Right renal pelvis (tissue), 4 donors: ENCODE measurements around the gene DNAJB12. TPM values are rescaled to one million over a fixed set of nuclear protein-coding genes. Genes with fewer than 3 reads are reported as not detected.
A peak's percentile ranks its signal among the peaks of the same experiment; 100 is the strongest.
"Not testable (repeated sequence)": the region's sequence is repeated elsewhere in the genome, so short reads cannot be mapped to it uniquely, and the experiment has no call there.

Experiments
- DNase-seq, 4 donors: peaks; one replicate each; pipeline ENCODE4 v3.0.0-alpha.2; 2013; ENCODE audit warnings: low read depth in 4 of 4, low spot score in 3 of 4, missing footprints in 1 of 4
- polyA plus RNA-seq, 4 donors: library from polyadenylated mRNA; unstranded; fragments of 120-200 nt; gene quantifications; one replicate each; pipeline ENCODE4 v1.2.1, GENCODE V29; 2013; ENCODE audit not compliant: insufficient read length in 4 of 4

The DNAJB12 gene
- polyA plus RNA-seq, 4 donors = 33.1 to 39.4 (median 36.9) TPM

DNA sequence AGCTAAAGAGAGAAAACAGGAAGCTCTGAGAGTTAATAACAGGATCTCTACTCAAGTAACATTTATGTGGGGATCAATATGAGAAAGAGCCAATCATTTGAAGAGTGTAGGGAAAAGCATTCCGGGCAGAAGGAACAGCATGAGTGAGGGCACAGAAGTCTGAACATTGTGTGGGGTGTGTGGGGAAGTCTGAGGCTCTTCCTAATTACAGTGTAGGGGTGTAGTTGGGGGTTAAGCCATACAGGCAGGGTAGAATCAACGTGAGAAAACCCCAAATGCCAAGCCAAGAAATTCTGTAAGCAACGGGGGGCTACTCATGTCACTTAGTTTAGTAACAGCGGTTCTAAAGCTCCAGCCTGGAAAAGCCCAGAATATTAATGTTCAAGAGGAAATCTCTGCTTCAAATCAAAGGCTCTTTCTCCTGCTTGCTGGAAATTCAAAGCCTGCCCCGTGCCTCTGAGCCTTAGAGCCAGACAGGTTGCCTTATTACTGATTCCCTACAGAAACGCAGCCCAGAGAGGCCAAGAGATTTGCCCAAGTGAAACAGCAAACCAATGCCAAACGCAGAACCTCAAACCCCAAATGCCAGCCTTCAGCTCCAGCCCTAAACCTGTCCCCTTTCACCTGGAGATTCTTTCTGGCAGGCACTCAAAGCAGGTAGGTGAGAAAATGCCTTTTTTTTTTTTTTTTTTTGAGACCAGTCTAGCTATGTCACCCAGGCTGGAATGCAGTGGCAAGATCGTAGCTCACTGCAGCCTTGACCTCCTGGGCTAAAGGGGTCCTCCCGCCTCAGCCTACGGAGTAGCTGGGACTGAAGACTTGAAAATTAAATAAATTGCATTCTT lies 36.1 kb downstream of the DNAJB12 start:
- no peak for DNase-seq

DNA sequence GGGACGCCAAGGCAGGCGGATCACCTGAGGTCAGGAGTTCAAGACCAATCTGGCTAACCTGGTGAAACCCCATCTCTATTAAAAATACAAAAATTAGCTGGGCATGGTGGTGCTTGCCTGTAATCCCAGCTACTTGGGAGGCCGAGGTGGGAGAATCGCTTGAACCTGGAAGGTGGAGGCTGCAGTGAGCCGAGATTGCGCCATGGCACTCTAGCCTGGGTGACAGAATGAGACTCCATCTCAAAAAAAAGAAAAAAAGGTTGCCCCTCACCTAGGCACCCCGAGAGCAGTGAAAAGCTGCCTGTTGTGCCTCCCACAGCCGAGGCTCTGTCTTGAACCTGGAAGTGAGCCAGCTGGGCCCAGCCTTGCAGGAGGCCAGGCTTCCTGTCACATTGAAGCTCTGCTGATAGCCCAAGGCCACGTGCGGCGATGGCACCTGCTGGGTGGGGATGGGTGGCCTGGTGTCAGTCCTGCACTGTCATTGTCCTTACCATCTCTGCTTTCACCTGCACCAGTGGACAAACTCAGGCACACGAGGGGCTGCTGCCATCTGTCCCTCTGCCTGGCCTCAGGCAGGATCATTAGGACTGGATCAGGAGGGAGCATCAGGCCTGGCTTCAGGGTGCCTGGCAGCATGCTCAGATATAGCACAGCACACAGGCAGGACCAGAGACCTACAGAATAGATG lies 37.8 kb downstream of the DNAJB12 start:
- DNase-seq = no peak

DNA sequence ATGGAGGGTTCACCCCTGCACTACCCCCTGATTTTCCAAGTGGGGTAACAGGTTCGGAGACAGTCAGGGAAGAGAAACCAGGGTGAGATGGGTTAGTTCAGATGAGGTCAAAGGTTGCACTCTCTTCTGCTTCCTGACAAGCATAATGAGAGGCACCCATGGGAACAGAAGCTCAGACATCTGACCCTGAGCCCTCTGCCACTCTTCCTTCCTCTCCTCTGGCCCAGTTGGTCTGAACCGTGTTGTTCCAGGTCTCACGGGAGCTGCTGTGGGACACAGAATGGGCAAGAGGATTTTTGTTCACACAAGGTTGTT lies 38.4 kb downstream of the DNAJB12 start:
- no peak for DNase-seq

DNA sequence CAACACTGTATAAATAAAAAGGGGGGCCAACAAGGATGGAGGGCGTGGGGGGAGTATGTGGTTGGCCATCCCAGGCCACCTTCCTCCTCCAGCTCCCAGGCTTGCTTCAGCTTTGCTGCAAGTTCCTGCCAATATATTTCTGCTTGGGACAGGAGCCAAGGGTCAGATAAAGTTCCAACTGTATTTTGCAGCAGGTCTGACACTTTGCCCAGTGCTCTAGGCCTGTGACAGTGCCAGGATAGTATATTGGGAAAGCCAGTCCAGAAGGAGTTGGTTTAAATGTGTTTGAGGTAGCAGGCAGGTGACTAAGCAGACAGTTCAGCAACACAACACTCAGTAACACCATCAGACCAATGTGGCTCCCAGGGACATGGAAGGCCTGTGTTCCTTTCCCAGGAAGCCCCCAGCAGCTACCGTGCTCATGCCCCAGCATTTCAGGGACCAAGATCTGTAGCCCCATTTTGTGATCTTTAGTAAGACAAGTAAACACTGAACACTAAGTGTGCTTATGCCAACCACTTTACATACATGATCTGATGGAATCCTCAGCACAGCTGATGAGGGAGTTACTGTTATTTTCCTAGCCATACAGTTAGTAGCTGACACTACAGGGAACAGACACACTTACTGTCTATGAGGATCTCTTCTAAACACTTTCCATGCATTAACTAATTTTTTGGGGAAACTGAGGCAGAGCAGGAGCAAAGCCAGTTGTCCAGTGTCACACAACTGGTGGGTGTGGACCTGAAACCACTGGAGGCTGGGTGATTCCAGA lies 38.9 kb downstream of the DNAJB12 start:
- DNase-seq = no peak

DNA sequence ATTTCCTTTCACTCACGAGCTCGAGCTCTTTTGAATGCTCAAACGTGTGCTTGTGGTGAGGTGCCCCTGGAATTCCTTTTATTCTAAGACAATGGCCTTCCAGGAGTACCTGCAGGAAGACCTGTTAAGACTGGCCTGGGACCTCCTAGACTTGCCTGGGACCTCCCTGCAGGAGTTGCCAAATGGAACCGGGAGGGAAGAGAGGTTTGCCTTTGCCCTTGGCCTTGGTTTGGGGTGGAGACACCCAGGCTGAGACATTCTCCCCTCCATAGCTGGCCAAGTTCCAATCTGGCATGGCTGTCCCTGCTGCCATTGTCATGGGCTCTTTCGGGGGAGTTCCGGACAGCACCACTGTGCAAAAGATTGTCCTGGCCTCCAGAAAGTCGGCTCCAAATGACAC lies 39.7 kb downstream of the DNAJB12 start:
- no peak for DNase-seq

DNA sequence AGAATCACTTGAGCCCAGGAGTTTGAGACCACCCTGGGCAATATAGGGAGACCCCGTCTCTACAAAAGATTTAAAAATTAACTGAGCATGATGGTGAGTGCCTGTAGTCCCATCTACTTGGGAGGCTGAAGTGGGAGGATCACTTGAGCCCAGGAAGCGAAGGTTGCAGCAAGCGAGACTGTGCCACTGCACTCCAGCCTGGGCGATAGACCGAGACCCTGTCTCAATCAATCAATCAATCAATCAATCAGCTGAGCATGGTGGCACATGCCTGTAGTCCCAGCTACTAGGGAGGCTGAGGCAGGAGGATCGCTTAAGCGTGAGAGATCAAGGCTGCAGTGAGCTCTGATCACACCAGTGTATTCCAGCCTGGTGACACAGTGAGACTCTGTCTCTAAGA lies 40.5 kb downstream of the DNAJB12 start:
- DNase-seq = no peak

DNA sequence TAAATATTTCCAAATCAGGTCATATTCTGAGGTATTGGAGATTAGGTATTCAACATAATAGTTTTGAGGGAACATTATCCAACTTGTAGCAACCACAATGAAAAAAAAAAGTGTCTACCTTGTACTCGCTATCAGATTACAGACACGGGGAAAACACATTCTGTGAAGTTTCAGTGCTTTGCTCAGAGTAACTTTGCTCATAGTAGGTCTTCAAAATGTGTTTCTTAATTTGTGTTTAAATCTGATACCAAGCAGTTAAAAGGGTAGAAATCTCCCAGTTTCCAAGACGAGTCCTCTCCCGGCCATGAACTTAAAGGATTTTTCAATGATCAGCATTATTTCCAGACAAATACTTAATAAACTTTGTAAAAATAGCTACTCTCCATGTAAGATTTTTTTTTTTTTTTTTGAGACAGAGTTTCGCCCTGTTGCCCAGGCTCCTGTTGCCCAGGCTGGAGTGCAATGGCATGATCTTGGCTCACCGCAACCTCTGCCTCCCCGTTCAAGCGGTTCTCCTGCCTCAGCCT lies 41.8 kb downstream of the DNAJB12 start:
- DNase-seq = no peak

DNA sequence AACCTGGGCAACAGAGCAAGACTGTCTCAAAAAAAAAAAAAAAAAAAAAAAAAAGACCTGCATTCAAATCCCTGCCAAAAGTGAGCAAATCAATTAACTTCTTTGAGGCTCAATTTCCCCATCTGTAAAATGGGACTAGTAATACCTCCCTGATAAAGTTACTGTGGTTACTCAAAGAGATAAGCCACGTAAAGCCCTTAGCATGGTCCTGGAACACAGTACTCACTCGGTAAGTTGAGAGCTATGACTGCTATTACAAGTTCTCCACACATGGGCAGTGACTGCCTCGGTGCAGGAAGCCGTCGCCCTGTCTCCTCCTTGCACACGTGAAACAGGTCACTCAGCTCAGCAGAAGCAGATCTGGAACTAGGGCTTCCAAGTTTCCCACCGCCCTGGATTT lies 43.1 kb downstream of the DNAJB12 start:
- DNase-seq = no peak

DNA sequence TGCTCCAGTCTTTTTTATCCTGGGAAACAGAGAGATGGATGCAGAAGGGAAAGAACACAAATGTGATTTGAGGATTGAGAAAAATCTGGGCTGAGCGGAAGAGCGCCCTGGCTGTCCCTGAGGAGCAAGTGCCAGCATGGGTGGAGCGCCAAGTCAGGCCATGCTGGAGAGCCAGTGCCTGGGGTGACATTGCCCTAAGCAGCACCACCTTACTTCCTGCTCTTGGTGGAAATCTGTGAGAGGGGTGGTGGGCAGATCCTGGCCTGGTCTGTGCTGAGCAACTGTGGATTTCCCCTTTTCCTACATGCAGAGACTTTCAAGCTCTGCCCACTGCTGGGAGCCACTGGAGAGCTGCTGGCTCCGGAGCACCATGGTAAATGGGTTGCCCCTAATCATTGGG lies 44.1 kb downstream of the DNAJB12 start:
- DNase-seq = no peak

DNA sequence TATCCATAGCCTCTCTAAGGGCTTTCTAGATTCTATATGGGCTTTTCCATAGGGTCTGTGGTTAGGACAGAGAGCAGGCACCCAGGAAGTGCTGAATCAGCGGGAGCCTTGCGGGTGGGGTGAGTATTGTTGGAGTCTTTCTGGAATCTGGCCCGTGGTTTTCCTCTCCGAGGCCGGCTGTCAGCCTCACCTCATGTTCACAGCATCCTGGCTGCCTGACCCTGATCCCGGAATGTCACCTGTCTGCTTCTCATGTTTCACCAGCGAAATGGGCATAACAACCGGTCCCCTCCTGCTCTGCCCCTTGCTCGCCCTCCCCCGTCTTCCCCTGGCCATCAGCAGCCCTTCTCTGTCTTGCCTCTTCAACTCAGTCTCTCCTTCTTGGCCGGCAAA lies 44.5 kb downstream of the DNAJB12 start:
- DNase-seq = no peak

DNA sequence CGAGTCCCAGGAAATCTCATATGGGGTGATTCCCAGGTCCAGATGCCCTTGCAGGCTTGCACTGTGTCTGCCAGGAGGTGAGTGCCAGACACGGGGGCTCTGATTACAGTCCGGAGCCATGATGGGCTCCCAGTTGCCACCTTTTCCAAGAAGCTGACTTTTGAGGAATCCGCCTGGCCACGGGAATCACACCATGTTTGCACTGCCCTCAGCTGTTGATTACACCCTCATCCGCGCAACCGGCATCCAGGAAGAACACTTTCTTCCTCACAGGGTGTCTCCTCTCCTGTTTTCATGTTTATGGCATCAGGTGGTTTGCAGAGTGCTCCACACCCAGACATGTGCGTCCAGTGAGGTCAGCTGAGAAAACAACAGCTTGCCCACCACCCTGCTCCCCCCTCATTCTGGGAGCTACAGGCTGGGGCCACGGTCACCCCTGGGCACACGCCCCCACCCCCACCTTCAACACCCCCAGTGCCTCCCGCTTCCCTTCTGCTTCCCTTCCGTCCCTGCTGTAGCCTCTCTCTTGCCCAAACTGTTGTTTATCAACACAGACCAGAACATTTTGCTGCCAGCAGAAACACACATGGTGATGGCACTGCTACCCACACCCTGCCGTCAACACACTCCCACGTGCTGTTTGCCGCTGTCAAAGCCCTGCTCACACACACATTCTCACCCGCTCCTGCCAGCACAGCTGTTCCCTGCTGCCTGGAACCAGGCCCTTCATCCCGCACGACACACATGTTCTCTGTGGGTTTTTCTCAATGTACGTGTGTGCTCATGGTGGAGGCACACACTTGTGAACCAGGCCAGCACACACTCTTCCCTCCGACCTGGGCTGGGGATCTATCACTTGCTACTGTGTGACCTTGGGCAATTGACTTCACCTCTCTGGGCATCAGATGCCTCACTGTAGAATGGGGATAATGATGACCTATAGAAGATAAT lies 45.2 kb downstream of the DNAJB12 start:
- DNase-seq = no peak

DNA sequence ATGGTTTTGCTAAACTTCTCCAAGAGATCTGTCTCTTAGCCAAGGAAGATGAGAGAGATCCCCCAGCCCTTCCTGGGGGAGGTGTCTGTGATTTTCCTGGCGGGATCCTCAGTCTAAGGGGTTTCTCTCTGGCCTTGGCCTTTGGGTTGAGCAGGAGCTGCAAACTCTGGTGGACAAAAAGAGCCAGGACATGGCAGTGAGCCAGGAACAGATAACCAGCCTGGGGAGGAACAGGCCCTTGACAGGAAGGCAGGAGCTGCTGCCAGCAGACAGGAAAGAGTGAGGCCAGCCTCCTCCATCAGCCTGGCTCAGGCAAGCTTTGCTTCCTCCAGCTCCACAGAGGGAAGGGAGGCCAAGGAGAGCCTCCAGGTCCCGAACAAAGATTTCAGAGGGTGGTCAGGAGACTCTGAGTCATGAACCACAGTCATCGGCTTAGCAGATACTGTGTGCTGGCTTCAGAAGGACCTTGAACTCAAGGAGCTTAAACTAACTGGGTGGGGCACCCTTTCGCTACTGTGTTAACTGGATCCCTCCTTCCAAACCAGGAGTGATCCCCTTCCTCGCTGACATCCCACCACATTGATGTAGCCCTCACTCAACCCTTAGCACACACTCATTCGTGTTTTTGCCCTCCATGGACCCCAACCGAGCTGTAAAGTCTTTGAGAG lies 46.3 kb downstream of the DNAJB12 start:
- no peak for DNase-seq

DNA sequence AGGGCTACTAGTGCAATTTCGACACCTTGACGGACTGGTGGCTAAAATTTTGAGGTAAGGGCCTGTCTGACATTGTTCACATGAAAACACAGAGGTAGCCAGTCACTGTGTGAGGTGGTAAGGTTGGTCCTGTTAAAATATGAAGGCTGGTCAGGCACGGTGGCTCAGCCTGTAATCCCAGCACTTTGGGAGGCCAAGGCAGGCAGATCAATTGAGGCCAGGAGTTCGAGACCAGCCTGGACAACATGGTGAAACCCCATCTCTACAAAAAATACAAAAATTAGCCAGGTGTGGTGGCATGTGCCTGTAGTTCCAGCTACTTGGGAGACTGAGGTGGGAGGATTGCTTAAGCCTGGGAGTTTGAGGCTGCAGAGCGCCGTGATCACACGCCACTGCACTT lies 47.0 kb downstream of the DNAJB12 start:
- not testable (repeated sequence) for DNase-seq

DNA sequence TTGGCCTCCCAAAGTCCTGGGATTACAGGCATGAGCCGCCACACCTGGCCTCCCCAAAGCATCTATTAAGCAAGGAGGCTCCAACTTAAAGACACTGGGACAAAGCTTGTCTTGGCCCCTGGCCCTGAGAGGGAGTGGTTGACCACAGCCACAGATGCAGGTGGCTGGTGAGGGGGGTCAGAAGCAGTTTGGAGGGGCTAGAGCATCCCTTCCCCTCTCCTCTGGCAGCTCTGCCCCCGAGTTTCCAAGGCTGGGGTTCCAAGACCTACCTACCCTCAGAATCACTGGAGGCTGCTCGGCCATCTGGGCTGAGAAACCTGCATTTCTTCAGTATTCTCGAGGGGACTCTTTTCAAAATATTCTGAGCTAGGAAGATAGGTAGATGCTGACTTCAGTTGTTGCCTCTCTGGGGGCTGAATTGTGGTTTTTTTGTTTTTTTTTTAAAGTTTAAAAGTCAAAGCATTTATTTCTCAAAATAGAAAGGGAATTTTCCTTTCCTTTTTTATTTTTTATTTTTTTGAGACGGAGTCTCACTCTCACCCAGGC lies 48.4 kb downstream of the DNAJB12 start:
- DNase-seq = no peak

DNA sequence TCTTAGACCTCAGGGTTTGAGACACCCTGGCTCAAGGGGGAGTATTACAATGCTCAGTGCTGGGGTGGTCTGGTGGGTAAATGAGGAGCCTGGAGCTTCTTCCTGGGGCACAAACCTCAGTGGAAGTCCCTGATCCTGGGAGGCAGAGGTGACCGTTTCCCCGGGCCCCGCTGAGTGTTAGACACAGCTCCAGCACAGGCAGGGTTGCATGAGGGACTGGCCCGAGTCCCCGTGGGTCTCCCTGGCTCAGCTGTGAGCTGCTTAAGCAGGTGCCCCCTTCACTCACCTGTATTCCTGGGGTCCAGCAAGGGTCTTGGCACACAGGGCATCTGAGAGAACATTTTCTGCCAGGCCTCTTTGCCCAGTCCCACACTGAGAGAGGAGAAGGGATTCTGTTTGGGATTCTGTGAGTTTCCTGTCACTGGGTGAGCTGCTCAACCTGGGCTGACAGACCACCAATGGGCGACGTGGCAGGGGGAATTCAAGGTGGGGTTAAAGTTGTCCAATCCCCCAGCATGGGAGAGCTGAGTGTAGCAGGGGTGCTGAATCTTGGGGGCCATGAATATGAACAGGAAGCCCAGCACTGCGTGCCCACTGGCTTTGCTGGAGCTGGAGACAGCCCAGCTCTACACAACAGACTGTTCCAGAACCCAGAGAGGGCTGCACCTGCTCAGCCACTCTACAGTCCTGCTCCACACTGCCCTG lies 51.1 kb downstream of the DNAJB12 start:
- no peak for DNase-seq

DNA sequence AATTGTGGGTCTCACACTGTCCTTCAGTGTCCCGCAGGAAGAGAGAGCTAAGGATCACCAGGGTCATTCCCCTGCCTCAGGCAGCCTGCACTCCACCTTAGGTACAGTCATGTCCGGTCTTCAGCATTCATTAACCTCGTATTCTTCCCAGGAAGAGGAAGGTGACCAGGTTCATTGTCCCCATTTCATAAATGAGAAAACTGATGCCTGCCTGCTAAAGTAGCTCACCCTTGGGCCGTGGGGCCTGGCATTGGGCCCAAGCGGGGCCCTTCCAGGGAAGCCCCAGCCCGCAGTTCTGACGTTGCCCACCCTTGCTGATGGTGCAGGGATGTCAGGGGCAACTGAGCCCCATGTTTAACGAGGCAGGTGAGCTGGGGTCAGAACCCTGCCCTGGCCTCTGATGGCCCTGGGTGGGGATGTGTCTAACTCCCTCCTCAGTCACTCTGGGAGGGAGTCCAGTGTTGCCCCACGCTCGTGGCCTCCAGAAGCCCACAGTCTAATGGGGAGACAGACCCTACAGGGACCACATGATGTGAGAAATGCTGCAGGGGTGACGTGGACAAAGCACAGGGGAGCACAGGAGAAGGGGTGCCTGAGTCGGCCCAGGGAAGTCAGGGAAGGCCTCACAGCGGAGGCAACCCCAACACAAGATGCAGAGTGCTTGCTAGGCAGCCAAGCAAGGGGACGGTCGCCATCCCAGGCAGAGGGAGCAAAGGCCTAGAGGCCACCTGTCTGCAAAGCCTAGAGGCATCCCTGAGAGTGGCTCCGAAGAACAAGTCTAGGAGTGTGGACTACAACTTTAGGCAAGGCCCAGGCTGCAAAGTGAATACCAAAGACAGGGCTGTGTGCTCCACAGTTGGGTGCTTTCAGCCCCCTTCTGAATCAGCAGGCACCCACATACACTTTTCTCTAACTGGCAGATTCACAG lies 55.9 kb downstream of the DNAJB12 start:
- DNase-seq = no peak

DNA sequence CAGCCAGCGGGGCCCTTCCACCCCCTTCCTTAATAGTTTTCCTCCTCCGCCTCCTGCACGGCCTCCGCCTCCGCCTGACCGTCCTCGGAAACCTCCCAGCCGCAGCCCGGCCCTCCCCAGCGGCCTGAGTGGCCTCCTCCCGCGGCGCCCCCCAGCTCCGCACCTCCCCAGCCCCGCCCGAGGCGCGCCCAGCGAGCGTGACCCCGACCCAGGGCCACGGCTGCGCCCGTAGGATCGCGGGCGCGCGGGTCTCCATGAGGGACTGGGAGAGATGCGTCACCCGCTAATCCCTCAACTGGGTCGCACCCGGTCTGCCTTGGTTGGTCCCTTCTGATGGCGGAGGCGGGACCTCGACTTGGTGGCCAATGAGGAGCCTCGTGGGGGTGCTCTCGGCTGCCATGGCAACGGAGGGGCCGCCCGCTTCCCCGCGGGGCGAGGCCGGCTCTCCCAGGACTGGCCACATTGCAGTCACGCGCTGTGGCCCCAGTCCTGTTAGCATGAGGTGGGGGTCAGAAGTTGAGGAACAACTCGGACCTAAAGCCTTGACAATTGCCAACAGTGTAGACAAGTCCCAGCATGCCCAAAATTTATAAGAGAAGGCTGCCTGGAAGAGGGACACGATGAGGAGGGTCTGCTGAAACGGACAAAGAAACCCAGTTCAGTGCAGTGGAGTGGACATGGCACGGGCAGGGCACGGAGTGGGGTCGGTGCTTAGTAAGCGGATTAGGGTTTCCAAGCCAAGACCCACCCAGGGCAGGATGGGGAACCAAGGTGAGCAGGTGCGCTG lies 56.7 kb downstream of the DNAJB12 start:
- DNase-seq = peak; percentile 85 to 97 (median 93)
